ENCODE measurements around the gene ELAVL1. TPM values are rescaled to one million over a fixed set of nuclear protein-coding genes. Genes with fewer than 3 reads are reported as not detected.
"Not testable (repeated sequence)": the region's sequence is repeated elsewhere in the genome, so short reads cannot be mapped to it uniquely, and the experiment has no call there.

Gene ELAVL1
- total RNA-seq, 2 donors from 2014 or later = 49.9 to 50.7 TPM

- intact Hi-C loops (cut with DNase I) = no loop called here
- peak; percentile 70 for DNase-seq (ENCODE audit: low spot score)
These were observed 28.3 kb downstream of the ELAVL1 start for GRCh38 chr19:7977021-7977722.

- intact Hi-C loops (cut with DNase I) = no loop called here
- peak; percentile 36 for DNase-seq (ENCODE audit: low spot score)
These were observed 29.0 kb downstream of the ELAVL1 start for GRCh38 chr19:7976461-7976860.

- intact Hi-C loops (cut with DNase I) = no loop called here
- DNase-seq (ENCODE audit: low spot score) = peak; percentile 52
These were observed 30.4 kb downstream of the ELAVL1 start for GRCh38 chr19:7975037-7975436.

GRCh38 chr19:7973883-7974282, 31.6 kb downstream of the ELAVL1 start:
- intact Hi-C loops (cut with DNase I) = no loop called here
- DNase-seq (ENCODE audit: low spot score) = peak; percentile 57

- intact Hi-C loops (cut with DNase I) = no loop called here
- peak; percentile 66 for DNase-seq (ENCODE audit: low spot score)
These were observed 33.6 kb downstream of the ELAVL1 start for GRCh38 chr19:7971553-7972520.

GRCh38 chr19:7970716-7971448, 34.6 kb downstream of the ELAVL1 start:
- intact Hi-C loops (cut with DNase I) = no loop called here
- peak; percentile 68 for DNase-seq (ENCODE audit: low spot score)

- intact Hi-C loops (cut with DNase I) = no loop called here
- no peak for DNase-seq (ENCODE audit: low spot score)
These were observed 35.9 kb downstream of the ELAVL1 start for GRCh38 chr19:7969555-7969939.

- intact Hi-C loops (cut with DNase I) = no loop called here
- no peak for DNase-seq (ENCODE audit: low spot score)
These were observed 36.5 kb downstream of the ELAVL1 start for GRCh38 chr19:7968796-7969554.

- intact Hi-C loops (cut with DNase I) = no loop called here
These were observed 37.2 kb downstream of the ELAVL1 start for GRCh38 chr19:7968008-7968795.

GRCh38 chr19:7965921-7966665, 39.3 kb downstream of the ELAVL1 start:
- intact Hi-C loops (cut with DNase I) = no loop called here
- no peak for DNase-seq (ENCODE audit: low spot score)

More at GRCh38 chr19:7968008-7968795, 37.2 kb downstream of the ELAVL1 start:
- DNase-seq (ENCODE audit: low spot score) = no peak

- intact Hi-C loops (cut with DNase I) = no loop called here
These were observed 40.1 kb downstream of the ELAVL1 start for GRCh38 chr19:7965259-7965841.

GRCh38 chr19:7963566-7963965, 41.9 kb downstream of the ELAVL1 start:
- no peak for DNase-seq (ENCODE audit: low spot score)
- intact Hi-C loops (cut with DNase I) = no loop called here

More at GRCh38 chr19:7965259-7965841, 40.1 kb downstream of the ELAVL1 start:
- DNase-seq (ENCODE audit: low spot score) = no peak

GRCh38 chr19:7962644-7963268, 42.7 kb downstream of the ELAVL1 start:
- no peak for DNase-seq (ENCODE audit: low spot score)
- intact Hi-C loops (cut with DNase I) = no loop called here

GRCh38 chr19:7961920-7962626, 43.4 kb downstream of the ELAVL1 start:
- intact Hi-C loops (cut with DNase I) = no loop called here
- no peak for DNase-seq (ENCODE audit: low spot score)

GRCh38 chr19:7961082-7961481, 44.4 kb downstream of the ELAVL1 start:
- DNase-seq (ENCODE audit: low spot score); intact Hi-C loops (cut with DNase I): not testable (repeated sequence)

- no peak for DNase-seq (ENCODE audit: low spot score)
- intact Hi-C loops (cut with DNase I) = loop anchor here in 1 of 2 donors (10.0 kb wide), 1 partner anchor 196 kb away; no protein-coding TSS in a partner anchor
These were observed 46.2 kb downstream of the ELAVL1 start for GRCh38 chr19:7959211-7959610.

All from posterior vena cava (tissue), 2 donors.